ENCODE measurements around the gene ATG7. TPM values are rescaled to one million over a fixed set of nuclear protein-coding genes. Genes with fewer than 3 reads are reported as not detected.

ATG7 gene
- total RNA-seq, 1 experiment from 2014 or later, result 29.3 TPM

GRCh38 chr3:11391174-11391879 lies 119.1 kb downstream of the ATG7 start:
- no peaks in the 10 kb centered on the region for H3K9me3 ChIP-seq (ENCODE audit: control insufficient read depth in 1 of 2, insufficient read depth in 1 of 2, low read depth in 1 of 2, low read length in 2 of 2)
- ATAC-seq (no peak), DNase-seq (ENCODE audit: low read depth, low spot score) (no peak)
- TF ChIP-seq POLR2A (IDR thresholded peaks at IDR 0.05; ENCODE audit: borderline replicate concordance, extremely low read depth, insufficient read depth, insufficient read length), result no peak
- TF ChIP-seq JUND (IDR thresholded peaks at IDR 0.05), result no peak
- TF ChIP-seq RAD21 (IDR thresholded peaks at IDR 0.05; ENCODE audit: low read depth), result no peak
- no peak for TF ChIP-seq SP1 (IDR thresholded peaks at IDR 0.05; ENCODE audit: low read depth)
- no peak for TF ChIP-seq SIN3A (IDR thresholded peaks at IDR 0.05; ENCODE audit: low read depth)
- ChIA-PET POLR2A (no interaction called here), RAD21 (ENCODE audit: low non-redundant PET in 1 of 2, low total read pairs in 2 of 2, uncharacterized antibody in 2 of 2, unreplicated experiment in 2 of 2) (interaction anchor here in 1 of 2 experiments (0.6 kb wide), 1 partner anchor 155 kb away, joined by 3 read pairs; no protein-coding TSS in a partner anchor), CTCF (interaction anchor here (0.8 kb wide), 1 partner anchor 12 kb away, joined by 3 read pairs; no protein-coding TSS in a partner anchor)
- BruUV-seq (replicated peaks), result no TSS peak
- no peak overlapping the region for H2AFZ ChIP-seq (ENCODE audit: low read depth, low read length, poor library complexity, severe bottlenecking)
- intact Hi-C loops (cut with micrococcal nuclease), result no loop called here
- H3K27ac ChIP-seq (ENCODE audit: low read depth, low read length), result no peak overlapping the region
- H3K79me2 ChIP-seq (ENCODE audit: insufficient read depth, low read length), result no peaks in the 10 kb centered on the region
- no peaks in the 10 kb centered on the region for H3K36me3 ChIP-seq (ENCODE audit: control insufficient read depth in 1 of 2, insufficient read depth in 2 of 2, low read length in 2 of 2)
- H3K27me3 ChIP-seq (ENCODE audit: insufficient read depth, low read length), result no peaks in the 10 kb centered on the region
- H3K9me2 ChIP-seq (ENCODE audit: insufficient read depth), result no peaks in the 10 kb centered on the region
- no peaks in the 10 kb centered on the region for H3K4me1 ChIP-seq (ENCODE audit: control insufficient read depth in 1 of 2, insufficient read depth in 2 of 2, low read length in 2 of 2)
- no peak overlapping the region for H3K9ac ChIP-seq (ENCODE audit: low read length)
- no peak overlapping the region for H3K4me2 ChIP-seq (ENCODE audit: low read length)
- H4K20me1 ChIP-seq (ENCODE audit: insufficient read depth), result no peaks in the 10 kb centered on the region
- no peak overlapping the region for H3K4me3 ChIP-seq (replicated peaks in 1 of 2; ENCODE audit: low read depth in 1 of 2, low read length in 2 of 2)

GRCh38 chr3:11392014-11392859 lies 120.0 kb downstream of the ATG7 start:
- intact Hi-C loops (cut with micrococcal nuclease), result no loop called here
- BruUV-seq (replicated peaks), result no TSS peak
- H4K20me1 ChIP-seq (ENCODE audit: insufficient read depth), result no peaks in the 10 kb centered on the region
- DNase-seq (ENCODE audit: low read depth, low spot score) (no peak), ATAC-seq (no peak)
- ChIA-PET CTCF (no interaction called here), POLR2A (no interaction called here), RAD21 (ENCODE audit: low non-redundant PET in 1 of 2, low total read pairs in 2 of 2, uncharacterized antibody in 2 of 2, unreplicated experiment in 2 of 2) (interaction anchor here in 1 of 2 experiments (0.6 kb wide), 1 partner anchor 154 kb away, joined by 3 read pairs; no protein-coding TSS in a partner anchor)
- H3K9me3 ChIP-seq (ENCODE audit: control insufficient read depth in 1 of 2, insufficient read depth in 1 of 2, low read depth in 1 of 2, low read length in 2 of 2), result no peaks in the 10 kb centered on the region
- TF ChIP-seq SRF (IDR thresholded peaks at IDR 0.05; ENCODE audit: low read depth), result no peak
- TF ChIP-seq FOSL1 (IDR thresholded peaks at IDR 0.05; ENCODE audit: low read depth), result no peak
- TF ChIP-seq EGR1 (IDR thresholded peaks at IDR 0.05; ENCODE audit: low read depth), result no peak
- TF ChIP-seq SIN3A (IDR thresholded peaks at IDR 0.05; ENCODE audit: low read depth), result no peak
- H3K4me3 ChIP-seq (replicated peaks in 1 of 2; ENCODE audit: low read depth in 1 of 2, low read length in 2 of 2), result no peak overlapping the region
- H3K4me2 ChIP-seq (ENCODE audit: low read length), result no peak overlapping the region
- no peaks in the 10 kb centered on the region for H3K79me2 ChIP-seq (ENCODE audit: insufficient read depth, low read length)
- H3K9ac ChIP-seq (ENCODE audit: low read length), result no peak overlapping the region
- H3K36me3 ChIP-seq (ENCODE audit: control insufficient read depth in 1 of 2, insufficient read depth in 2 of 2, low read length in 2 of 2), result no peaks in the 10 kb centered on the region
- no peaks in the 10 kb centered on the region for H3K9me2 ChIP-seq (ENCODE audit: insufficient read depth)
- H3K4me1 ChIP-seq (ENCODE audit: control insufficient read depth in 1 of 2, insufficient read depth in 2 of 2, low read length in 2 of 2), result no peaks in the 10 kb centered on the region
- H3K27ac ChIP-seq (ENCODE audit: low read depth, low read length), result no peak overlapping the region
- H2AFZ ChIP-seq (ENCODE audit: low read depth, low read length, poor library complexity, severe bottlenecking), result no peak overlapping the region
- no peaks in the 10 kb centered on the region for H3K27me3 ChIP-seq (ENCODE audit: insufficient read depth, low read length)

All from HCT116 (cell line).